Testis (tissue), 3 donors: Measurements from ENCODE around the gene ACACB. TPM values are rescaled to one million over a fixed set of nuclear protein-coding genes. Genes with fewer than 3 reads are reported as not detected.

ENCODE experiments used
- DNase-seq: peaks from one replicate; pipeline ENCODE4 v3.0.0-alpha.2; 2019
- H3K27ac ChIP-seq, 2 donors: fragments of 200-600 bp; sonication (generic); one replicate each; pipeline ENCODE4 v1.5.1; 2019
- H3K27me3 ChIP-seq: fragments of 200-600 bp; sonication (generic); one replicate; pipeline ENCODE4 v1.5.1; 2019
- H3K36me3 ChIP-seq: fragments of 200-600 bp; sonication (generic); one replicate; pipeline ENCODE4 v1.5.1; 2017; ENCODE audit warnings: low read depth; ENCODE audit errors: missing control alignments
- H3K4me1 ChIP-seq: fragments of 200-600 bp; sonication (generic); one replicate; pipeline ENCODE4 v1.5.1; 2019
- H3K4me3 ChIP-seq, 2 donors: fragments of 200-600 bp; sonication (generic); one replicate each; pipeline ENCODE4 v1.5.1; 2017 to 2019
- H3K9me3 ChIP-seq: fragments of 200-600 bp; sonication (generic); one replicate; pipeline ENCODE4 v1.5.1; 2017
- CTCF ChIP-seq, 3 experiments: fragments of 450-650 bp in 2 of 3; fragments of 200-600 bp in 1 of 3; sonication (generic) in 1 of 3; IDR thresholded peaks; one replicate each; pipeline ENCODE4 v1.5.1; 2016 to 2019; ENCODE audit warnings: antibody characterized with exemption in 3 of 3, mild to moderate bottlenecking in 2 of 3, moderate library complexity in 1 of 3
- POLR2A ChIP-seq: fragments of 450-650 bp; IDR thresholded peaks from one replicate; pipeline ENCODE4 v1.6.1; 2017; ENCODE audit warnings: antibody characterized with exemption, mild to moderate bottlenecking, moderate library complexity
- WGBS, 2 donors: methylation state at CpG; one replicate each; pipeline ENCODE4 v1.1.5; 2018; 5-methylcytosine and 5-hydroxymethylcytosine counted together
- intact Hi-C: fragments of 100-400 bp; cut with DNase I; formaldehyde crosslinking; loops from one replicate; pipeline ENCODE4 v1.15.1; 2023; ENCODE audit warnings: low total_unique reads
- polyA plus RNA-seq: library from polyadenylated mRNA; stranded (reverse); fragments of 350-450 nt; fragmentation: Illumina TruSeq; extraction: RNeasy Lipid Tissue Mini Kit (QIAGEN cat#74804); gene quantifications from one replicate; pipeline ENCODE4 v1.2.3, GENCODE V29; 2014; ENCODE audit warnings: low read depth, low replicate concordance; ENCODE audit not compliant: insufficient read depth
- total RNA-seq, 2 donors: library from RNA; depleted of rRNA; stranded (reverse); fragments of >200 nt; gene quantifications; one replicate each; pipeline ENCODE4 v1.2.3, GENCODE V29; 2016

The ACACB gene
- total and polyA plus RNA-seq, 3 donors from 2014 or later, result 25.5 to 96.8 (median 61.6) TPM

DNA sequence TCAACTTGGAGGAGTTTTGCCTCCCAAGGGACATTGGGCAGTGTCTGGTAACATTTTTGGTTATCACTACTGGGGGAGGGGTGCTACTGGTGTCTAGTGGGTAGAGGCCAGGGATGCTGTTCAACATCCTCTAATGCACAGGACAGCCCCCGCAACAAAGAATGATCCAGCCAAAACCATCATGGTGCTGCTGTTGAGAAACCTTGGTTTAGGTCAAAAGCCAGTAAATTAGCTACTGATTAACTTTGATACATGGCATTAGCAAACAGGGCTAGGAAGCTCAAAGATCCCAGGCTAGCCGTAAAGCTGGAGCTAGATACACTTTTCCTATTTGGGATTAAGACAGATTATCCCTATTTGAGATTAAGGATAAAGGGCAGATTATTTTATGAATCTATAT is 32.0 kb upstream of the ACACB start:
- H3K36me3 ChIP-seq, result no peaks in the 10 kb centered on the region
- no peak for TF ChIP-seq CTCF (IDR thresholded peaks at IDR 0.05)
- TF ChIP-seq POLR2A, result no peak
- H3K4me1 ChIP-seq, result no peaks in the 10 kb centered on the region
- no peaks in the 10 kb centered on the region for H3K27me3 ChIP-seq
- no peaks in the 10 kb centered on the region for H3K9me3 ChIP-seq
- H3K27ac ChIP-seq, result no peak overlapping the region
- 93 to 100% methylated on average over 2 of the region's 2 CpGs for WGBS, 2 donors
- H3K4me3 ChIP-seq, result no peak overlapping the region
- DNase-seq, result no peak
- intact Hi-C loops, result no loop called here

DNA sequence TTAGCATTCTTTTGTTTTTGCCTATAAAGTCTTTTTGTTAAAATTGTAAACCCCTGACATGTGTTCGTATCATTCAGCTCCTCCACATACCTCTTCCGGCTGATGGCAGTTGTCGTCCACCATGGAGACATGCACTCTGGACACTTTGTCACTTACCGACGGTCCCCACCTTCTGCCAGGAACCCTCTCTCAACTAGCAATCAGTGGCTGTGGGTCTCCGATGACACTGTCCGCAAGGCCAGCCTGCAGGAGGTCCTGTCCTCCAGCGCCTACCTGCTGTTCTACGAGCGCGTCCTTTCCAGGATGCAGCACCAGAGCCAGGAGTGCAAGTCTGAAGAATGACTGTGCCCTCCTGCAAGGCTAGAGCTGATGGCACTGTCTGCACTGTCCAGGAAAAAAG is 30.8 kb upstream of the ACACB start:
- Histone ChIP-seq H3K4me1 (no peaks in the 10 kb centered on the region), H3K27ac (no peak overlapping the region), H3K4me3 (no peak overlapping the region), H3K36me3 (no peaks in the 10 kb centered on the region), H3K27me3 (no peaks in the 10 kb centered on the region), H3K9me3 (no peaks in the 10 kb centered on the region)
- TF ChIP-seq POLR2A (no peak), CTCF (IDR thresholded peaks at IDR 0.05) (no peak)
- DNase-seq, result no peak
- intact Hi-C loops, result no loop called here
- WGBS, 2 donors, result 91 to 93% methylated on average over 9 to 11 of the region's 11 CpGs

- no peak overlapping the region for H3K27ac ChIP-seq
- WGBS, 2 donors, result 38 to 48% methylated on average over 4 to 5 of the region's 5 CpGs
- no peak for TF ChIP-seq POLR2A
- no peak for TF ChIP-seq CTCF (IDR thresholded peaks at IDR 0.05)
- intact Hi-C loops, result no loop called here
- no peak for DNase-seq
- H3K4me1 ChIP-seq, result peaks cover 3% of the 10 kb centered on the region
- no peaks in the 10 kb centered on the region for H3K36me3 ChIP-seq
- H3K4me3 ChIP-seq, result no peak overlapping the region
- no peaks in the 10 kb centered on the region for H3K9me3 ChIP-seq
- H3K27me3 ChIP-seq, result no peaks in the 10 kb centered on the region
Observed at GRCh38 chr12:109087250-109087649, 29.1 kb upstream of the ACACB start.

DNA sequence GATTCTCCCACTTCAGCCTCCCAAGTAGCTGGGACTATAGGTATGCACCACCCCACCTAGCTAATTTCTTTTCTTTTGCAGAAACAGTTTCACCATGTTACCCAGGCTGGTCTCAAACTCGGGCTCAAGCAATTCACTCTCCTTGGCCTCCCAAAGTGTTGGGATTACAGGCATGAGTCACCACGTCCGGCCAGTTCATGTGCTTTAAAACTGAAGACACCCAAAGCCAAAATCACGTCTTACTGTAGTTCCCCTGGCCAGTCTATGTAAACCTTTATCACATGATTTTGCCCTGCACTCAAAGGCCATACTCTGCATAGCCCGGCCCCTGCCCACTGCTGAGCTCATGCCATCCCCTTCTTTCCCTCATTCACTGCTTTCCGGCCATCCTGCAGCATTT is 27.6 kb upstream of the ACACB start:
- WGBS, 2 donors, result 83 to 86% methylated on average over 6 of the region's 6 CpGs
- Histone ChIP-seq H3K36me3 (no peaks in the 10 kb centered on the region), H3K27me3 (no peaks in the 10 kb centered on the region), H3K9me3 (no peaks in the 10 kb centered on the region), H3K4me3 (no peak overlapping the region), H3K27ac (no peak overlapping the region), H3K4me1 (peaks cover 11% of the 10 kb centered on the region)
- intact Hi-C loops, result no loop called here
- TF ChIP-seq CTCF (IDR thresholded peaks at IDR 0.05), result no peak
- TF ChIP-seq POLR2A, result no peak
- DNase-seq, result no peak

DNA sequence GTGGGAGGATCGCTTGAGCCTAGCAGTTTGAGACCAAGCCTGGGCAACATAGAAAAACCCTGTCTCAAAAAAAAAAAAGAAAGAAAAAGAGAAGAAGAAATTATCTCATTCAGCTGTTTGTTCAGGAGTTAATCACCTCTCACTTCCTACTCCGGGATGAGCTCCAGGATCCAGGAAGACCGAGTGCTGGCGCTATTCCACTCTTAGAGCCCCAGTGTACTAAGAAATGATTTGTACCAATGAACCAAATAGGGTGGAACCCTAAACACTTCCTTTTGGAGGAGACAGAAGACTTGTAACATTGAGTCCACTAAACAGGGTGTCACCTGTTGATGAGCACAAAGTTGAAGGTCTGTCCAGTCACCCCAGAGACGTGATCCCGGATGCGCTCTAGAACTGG is 26.7 kb upstream of the ACACB start:
- no peak for DNase-seq
- Histone ChIP-seq H3K27me3 (no peaks in the 10 kb centered on the region), H3K36me3 (no peaks in the 10 kb centered on the region), H3K4me3 (no peak overlapping the region), H3K9me3 (no peaks in the 10 kb centered on the region), H3K4me1 (peaks cover 11% of the 10 kb centered on the region), H3K27ac (no peak overlapping the region)
- WGBS, 2 donors, result 69 to 77% methylated on average over 7 of the region's 7 CpGs
- intact Hi-C loops, result no loop called here
- TF ChIP-seq CTCF (IDR thresholded peaks at IDR 0.05) (no peak), POLR2A (no peak)
